HepG2 (cell line): Measurements from ENCODE around the gene L3MBTL1. TPM values are rescaled to one million over a fixed set of nuclear protein-coding genes. Genes with fewer than 3 reads are reported as not detected.
A peak's percentile ranks its signal among the peaks of the same experiment; 100 is the strongest.

ENCODE experiments used
- ATF1 ChIP-seq: IDR thresholded peaks from 2 replicates; pipeline ENCODE4 v1.6.1; 2016; ENCODE audit warnings: mild to moderate bottlenecking, control low read depth
- ATF6 ChIP-seq: sonication (generic); formaldehyde crosslinking; conservative IDR thresholded peaks from 2 replicates; pipeline ENCODE4 v1.4.0; 2020; ENCODE audit warnings: missing genetic modification reagents
- CEBPG ChIP-seq: IDR thresholded peaks from 2 replicates; pipeline ENCODE4 v1.6.1; 2016
- HDAC1 ChIP-seq: sonication (generic); formaldehyde crosslinking; IDR thresholded peaks from 2 replicates; pipeline ENCODE4 v1.5.1; 2020; ENCODE audit warnings: mild to moderate bottlenecking, missing genetic modification reagents
- KLF16 ChIP-seq, 2 experiments: sonication (generic) in 1 of 2; formaldehyde crosslinking in 1 of 2; IDR thresholded peaks; 2 replicates each; pipeline versions ENCODE4 v1.6.1 to v1.8.0; 2016 to 2023; ENCODE audit warnings: missing genetic modification reagents in 2 of 2, missing compliant biosample characterization in 1 of 2
- MTA1 ChIP-seq: sonication (generic); formaldehyde crosslinking; IDR thresholded peaks from 2 replicates; pipeline ENCODE4 v1.4.0; 2020; ENCODE audit warnings: missing genetic modification reagents, mild to moderate bottlenecking, borderline replicate concordance
- NR3C1 ChIP-seq: sonication (generic); formaldehyde crosslinking; IDR thresholded peaks from 2 replicates; pipeline ENCODE4 v1.4.0; 2020; ENCODE audit warnings: missing genetic modification reagents
- SRSF4 ChIP-seq: fragments of 200-400 bp; formaldehyde crosslinking; IDR thresholded peaks from one replicate; pipeline ENCODE4 v1.6.1; 2018; ENCODE audit warnings: mild to moderate bottlenecking, low read depth, low read length, moderate library complexity; ENCODE audit not compliant: poor library complexity, severe bottlenecking
- TOE1 ChIP-seq: sonication (generic); formaldehyde crosslinking; IDR thresholded peaks from 2 replicates; pipeline ENCODE4 v1.4.0; 2020; ENCODE audit warnings: mild to moderate bottlenecking, missing genetic modification reagents
- USF2 ChIP-seq, 2 experiments: sonication (generic) in 1 of 2; formaldehyde crosslinking in 1 of 2; IDR thresholded peaks; 2 replicates each; pipeline versions ENCODE4 v1.5.1 to v1.6.1; 2011 to 2020; ENCODE audit warnings: borderline replicate concordance in 1 of 2, low read depth in 1 of 2, low read length in 1 of 2, mild to moderate bottlenecking in 1 of 2, missing genetic modification reagents in 1 of 2, moderate library complexity in 1 of 2
- YEATS4 ChIP-seq: sonication (generic); formaldehyde crosslinking; IDR thresholded peaks from 2 replicates; pipeline ENCODE4 v1.4.0; 2020; ENCODE audit warnings: missing genetic modification reagents, borderline replicate concordance
- ZKSCAN1 ChIP-seq: fragments of 150-350 bp; IDR thresholded peaks from 2 replicates; pipeline ENCODE4 v1.6.1; 2014; ENCODE audit warnings: low read length
- ZNF142 ChIP-seq: sonication (generic); formaldehyde crosslinking; IDR thresholded peaks from 2 replicates; pipeline ENCODE4 v1.4.0; 2020; ENCODE audit warnings: missing genetic modification reagents
- ZNF143 ChIP-seq: sonication (generic); formaldehyde crosslinking; IDR thresholded peaks from 2 replicates; pipeline ENCODE4 v1.4.0; 2020; ENCODE audit warnings: missing genetic modification reagents
- ZNF260 ChIP-seq: sonication (generic); formaldehyde crosslinking; IDR thresholded peaks from 2 replicates; pipeline ENCODE4 v1.4.0; 2020; ENCODE audit warnings: missing genetic modification reagents, low read depth, mild to moderate bottlenecking, borderline replicate concordance
- polyA plus RNA-seq, 8 experiments: library from polyadenylated mRNA; depleted of rRNA in 3 of 8; stranded (reverse) in 7 of 8; unstranded in 1 of 8; fragments of >200 nt; fragmentation: Illumina TruSeq in 4 of 8; extraction: Trizol in 4 of 8; gene quantifications; 2 replicates each; pipeline versions ENCODE4 v1.2.1 to v1.2.3, GENCODE V29; 2011 to 2016; ENCODE audit warnings: low read depth in 4 of 8, missing spikeins in 1 of 8, mixed read lengths in 1 of 8; ENCODE audit not compliant: insufficient read depth in 1 of 8
- total RNA-seq, 5 experiments: library from RNA; depleted of rRNA; stranded (reverse); fragments of >200 nt; fragmentation: Illumina TruSeq; extraction: Trizol; gene quantifications; 2 replicates each; pipeline ENCODE4 v1.2.3, GENCODE V29; 2016; ENCODE audit warnings: low read depth in 1 of 5

Gene L3MBTL1
- total and polyA plus RNA-seq, 2 of the 13 experiments (the other 11 are each of a cell fraction or from before 2014, with no cell fraction given): 9.0 to 17.8 TPM

- TF ChIP-seq NR3C1 (CRISPR knock-in tag): no peak
- no peak for TF ChIP-seq TOE1 (CRISPR knock-in tag)
- TF ChIP-seq ZNF142 (CRISPR knock-in tag): peak; percentile 24; the same call in 1 of the 2 replicates
- no peak for TF ChIP-seq ATF6 (CRISPR knock-in tag)
- TF ChIP-seq YEATS4 (CRISPR knock-in tag): peak; percentile 67
- TF ChIP-seq KLF16 (CRISPR knock-in tag; IDR thresholded peaks at IDR 0.05): no peak
- TF ChIP-seq USF2 (IDR thresholded peaks at IDR 0.05; ENCODE audit: low read depth, low read length): no peak; the same call in 1 of the 2 replicates
- no peak for TF ChIP-seq USF2 (CRISPR knock-in tag; IDR thresholded peaks at IDR 0.05; ENCODE audit: borderline replicate concordance)
- peak; percentile 72; the same call in 1 of the 2 replicates for TF ChIP-seq MTA1 (CRISPR knock-in tag)
- TF ChIP-seq ATF1 (CRISPR knock-in tag): no peak
- TF ChIP-seq SRSF4: no peak
- no peak for TF ChIP-seq ZKSCAN1
- TF ChIP-seq HDAC1 (CRISPR knock-in tag): peak; percentile 86
- TF ChIP-seq ZNF260 (CRISPR knock-in tag): no peak
- TF ChIP-seq ZNF143 (CRISPR knock-in tag): no peak
- TF ChIP-seq CEBPG (CRISPR knock-in tag): peak; percentile 64
Measured at GRCh38 chr20:43538878-43539700, 31.6 kb downstream of the L3MBTL1 start (continued).
